Activated naive CD4-positive, alpha-beta T cell treated with anti-CD3 and anti-CD28 coated beads, Interleukin-2, amount 10 ng/mL, durations not matched to agents 7 days and 5 days (primary cell): ENCODE results near the gene CERS3.

Experiments used
- CTCF ChIA-PET: fragments of 350-600 bp; sonication (Branson Sonifier 250); formaldehyde crosslinking; loops from one replicate; lab custom pipeline; 2021; ENCODE audit warnings: antibody characterized with exemption; lab: Charles Lee
- DNase-seq: peaks from one replicate; pipeline ENCODE4 v3.0.0-alpha.2; 2020
- H3K27ac Mint-ChIP-seq: one replicate; pipeline ENCODE4 v1.8.0; 2021; ENCODE audit warnings: mild to moderate bottlenecking, moderate library complexity, mixed read lengths
- H3K27me3 Mint-ChIP-seq: one replicate; pipeline ENCODE4 v1.8.0; 2021; ENCODE audit warnings: mild to moderate bottlenecking, mixed read lengths
- H3K36me3 Mint-ChIP-seq: one replicate; pipeline ENCODE4 v1.8.0; 2021; ENCODE audit warnings: mixed read lengths
- H3K4me1 Mint-ChIP-seq: one replicate; pipeline ENCODE4 v1.8.0; 2021; ENCODE audit warnings: mixed read lengths
- H3K4me3 Mint-ChIP-seq: one replicate; pipeline ENCODE4 v1.8.0; 2021; ENCODE audit warnings: mild to moderate bottlenecking, moderate library complexity, mixed read lengths
- H3K9me3 Mint-ChIP-seq: one replicate; pipeline ENCODE4 v1.8.0; 2021; ENCODE audit warnings: mixed read lengths

CERS3 gene

DNA sequence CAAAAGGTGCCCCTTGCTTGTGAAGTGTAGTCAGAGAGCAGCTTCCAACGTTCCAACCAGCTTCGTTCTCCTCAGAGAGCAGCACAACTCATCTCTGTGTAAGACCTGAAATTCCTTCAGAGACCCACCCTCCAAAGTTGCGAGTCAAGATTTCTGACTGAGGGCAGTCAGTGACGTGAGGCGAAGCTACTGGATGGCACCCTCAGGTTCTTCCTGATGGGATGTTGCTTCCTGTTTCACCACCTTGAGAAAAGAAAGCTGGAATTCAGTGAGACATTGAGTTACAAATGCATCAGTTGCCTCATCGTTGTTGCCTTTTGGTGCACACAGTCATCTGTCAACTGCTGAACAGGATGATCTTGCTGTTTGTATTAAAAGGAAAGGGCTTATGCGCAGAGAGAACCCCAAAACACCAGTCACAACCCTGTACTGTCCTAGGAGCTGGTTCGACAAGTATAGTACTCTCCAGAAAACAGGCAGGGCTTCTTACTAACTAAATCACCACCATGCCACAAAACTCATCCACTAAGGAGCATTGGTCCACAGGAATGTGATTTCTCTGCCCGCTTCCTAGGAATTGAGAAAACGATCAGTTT, at the start of gene CERS3:
Gene CERS3 (minus strand): TSS at position 118 of the 596 bp plus-strand sequence. CDS start 27,101 bp downstream, outside the sequence.
- CTCF ChIA-PET, result interaction anchor here (0.7 kb wide), 1 partner anchor 441 kb away, joined by 3 read pairs; no protein-coding TSS in a partner anchor
- H3K27ac Mint-ChIP-seq, result peak within 1 kb of the TSS; percentile 37
- no peak within 1 kb of the TSS for H3K4me3 Mint-ChIP-seq
- peaks cover 18% of the 10 kb centered on the region for H3K27me3 Mint-ChIP-seq
- H3K36me3 Mint-ChIP-seq, result no peaks in the 10 kb centered on the region
- no peak for DNase-seq
- H3K4me1 Mint-ChIP-seq, result peaks cover 22% of the 10 kb centered on the region
- H3K9me3 Mint-ChIP-seq, result no peaks in the 10 kb centered on the region

DNA sequence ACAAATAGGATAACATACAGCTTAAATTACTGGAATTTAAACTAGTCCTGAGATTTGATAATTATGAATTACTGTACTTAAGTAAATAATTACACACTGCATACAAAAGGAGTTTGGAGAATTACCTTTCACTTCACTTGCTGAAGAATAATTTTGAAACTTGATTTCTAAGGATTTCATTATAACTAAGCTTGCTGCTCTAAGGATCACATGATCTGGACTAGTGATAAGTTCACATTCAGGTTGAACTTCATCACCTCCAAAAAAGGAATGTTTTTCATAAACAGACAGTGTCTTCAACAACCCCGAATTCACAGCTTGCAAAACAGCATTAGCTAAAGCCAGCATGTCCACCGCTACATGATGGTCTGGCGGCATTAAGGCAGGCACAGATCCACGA, 44.8 kb upstream of the CERS3 start:
- Mint-ChIP-seq H3K27ac (peak overlapping the region; percentile 73), H3K27me3 (no peaks in the 10 kb centered on the region), H3K4me1 (peaks cover 78% of the 10 kb centered on the region), H3K9me3 (peaks cover 5% of the 10 kb centered on the region), H3K36me3 (peaks cover 83% of the 10 kb centered on the region), H3K4me3 (no peak overlapping the region)
- DNase-seq, result no peak
- CTCF ChIA-PET, result interaction anchor here (0.7 to 2.8 kb wide), 7 partner anchors 22 to 231 kb away, joined by 3 to 42 read pairs (median 6); partner anchors contain the start of gene ADAMTS17

DNA sequence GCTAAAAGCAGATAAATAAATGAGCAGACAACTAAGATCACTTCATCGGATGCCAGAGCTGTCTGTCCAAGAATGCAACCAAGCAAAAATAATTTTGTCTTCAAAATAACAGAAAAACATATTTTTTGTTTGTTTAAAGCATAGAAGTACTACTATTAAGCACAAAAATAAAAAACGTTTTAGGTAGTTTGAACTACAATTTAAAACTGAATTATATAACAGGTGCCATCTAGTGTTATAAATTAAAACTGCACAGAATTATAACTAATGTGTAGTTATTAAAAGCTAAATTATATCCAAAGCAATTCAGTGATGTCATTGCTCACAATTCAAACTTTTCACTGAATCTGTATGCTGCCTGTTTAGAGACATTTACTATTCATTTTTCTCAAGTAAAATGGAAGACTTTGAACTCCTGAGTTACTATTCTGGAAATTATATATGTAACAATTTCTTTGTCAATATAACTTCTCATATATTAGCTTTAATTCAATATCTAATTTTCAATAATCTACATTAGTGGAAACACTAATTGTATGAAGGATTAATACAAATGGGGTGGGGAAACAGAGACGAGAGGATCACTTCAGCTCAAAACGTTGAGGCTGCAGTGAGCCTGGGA, 43.7 kb upstream of the CERS3 start:
- CTCF ChIA-PET, result interaction anchor here (0.7 to 2.8 kb wide), 15 partner anchors 9 to 242 kb away, joined by 3 to 42 read pairs (median 4); partner anchors contain the start of gene ADAMTS17
- Mint-ChIP-seq H3K9me3 (peaks cover 3% of the 10 kb centered on the region), H3K27me3 (no peaks in the 10 kb centered on the region), H3K27ac (peak overlapping the region; percentile 93), H3K4me3 (peak overlapping the region; percentile 68), H3K36me3 (peaks cover 81% of the 10 kb centered on the region), H3K4me1 (peaks cover 76% of the 10 kb centered on the region)
- no peak for DNase-seq

DNA sequence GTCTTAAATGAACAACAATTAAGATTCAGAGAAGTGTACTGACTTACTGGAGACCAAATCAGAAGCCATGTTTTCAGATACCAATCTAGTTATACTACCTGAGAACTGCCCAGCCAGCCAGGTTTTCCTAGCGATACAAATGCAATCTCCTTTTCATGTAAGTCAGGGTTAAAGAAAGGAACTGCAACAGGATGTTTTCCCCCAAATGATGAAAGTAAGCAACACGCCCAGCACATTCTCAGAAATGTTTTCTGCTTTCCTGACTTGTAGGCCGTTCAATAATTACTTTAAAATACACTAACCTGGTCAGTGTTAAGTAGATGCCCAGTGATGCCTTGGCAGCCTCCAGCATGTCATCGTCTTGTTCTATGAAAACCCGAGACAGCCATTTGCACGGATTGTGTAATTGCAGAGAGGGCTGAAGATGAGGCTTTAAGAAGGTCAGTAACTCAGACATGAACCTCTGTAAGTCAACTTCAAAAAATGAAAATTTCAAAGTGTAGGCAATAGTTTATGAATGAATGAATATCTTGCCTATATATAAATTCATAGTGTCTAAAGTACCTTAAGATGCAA, 42.9 kb upstream of the CERS3 start:
- H3K27me3 Mint-ChIP-seq, result no peaks in the 10 kb centered on the region
- peaks cover 71% of the 10 kb centered on the region for H3K4me1 Mint-ChIP-seq

DNA sequence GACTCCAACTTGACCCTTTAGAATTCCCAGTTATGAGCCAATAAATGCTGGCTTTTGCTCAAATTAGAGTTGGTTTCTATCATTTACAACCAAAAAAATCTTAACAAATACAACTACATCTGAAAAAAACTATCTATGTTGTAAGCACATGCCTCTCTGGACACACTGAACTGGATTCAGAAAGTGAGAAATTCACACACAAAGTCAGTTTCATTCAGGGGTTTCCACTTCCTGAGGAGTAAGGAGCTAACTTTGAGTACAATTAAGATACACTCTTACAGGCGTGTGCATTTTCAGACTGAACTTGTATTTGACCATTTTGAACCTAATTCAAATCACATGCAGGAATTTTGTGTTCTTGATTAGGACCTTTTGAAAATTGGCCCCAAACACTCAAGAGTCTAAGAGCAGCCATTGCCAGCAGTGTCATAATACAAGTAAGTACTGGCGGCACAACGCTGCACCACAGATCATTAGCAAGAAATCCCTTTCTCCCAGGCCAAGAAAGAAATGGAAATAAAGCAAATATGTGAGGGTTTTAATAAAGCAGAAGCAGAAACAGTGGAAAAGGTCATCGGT, 42.1 kb upstream of the CERS3 start:
- Mint-ChIP-seq H3K36me3 (peaks cover 80% of the 10 kb centered on the region), H3K27me3 (no peaks in the 10 kb centered on the region), H3K4me3 (peak overlapping the region; percentile 68), H3K9me3 (peaks cover 1% of the 10 kb centered on the region), H3K4me1 (peaks cover 62% of the 10 kb centered on the region), H3K27ac (peak overlapping the region; percentile 93)
- no peak for DNase-seq
- CTCF ChIA-PET, result interaction anchor here (0.8 to 3.1 kb wide), 5 partner anchors 26 to 437 kb away, joined by 3 to 35 read pairs (median 3); partner anchors contain the start of genes ASB7 and LINS1

More for the DNA sequence above, 42.9 kb upstream of the CERS3 start:
- Mint-ChIP-seq H3K27ac (peak overlapping the region; percentile 93), H3K9me3 (peaks cover 1% of the 10 kb centered on the region), H3K4me3 (peak overlapping the region; percentile 68), H3K36me3 (peaks cover 81% of the 10 kb centered on the region)
- CTCF ChIA-PET, result interaction anchor here (0.8 to 3.1 kb wide), 14 partner anchors 14 to 241 kb away, joined by 3 to 42 read pairs (median 6); partner anchors contain the start of genes ADAMTS17, ASB7 and LINS1
- DNase-seq, result peak; percentile 49

DNA sequence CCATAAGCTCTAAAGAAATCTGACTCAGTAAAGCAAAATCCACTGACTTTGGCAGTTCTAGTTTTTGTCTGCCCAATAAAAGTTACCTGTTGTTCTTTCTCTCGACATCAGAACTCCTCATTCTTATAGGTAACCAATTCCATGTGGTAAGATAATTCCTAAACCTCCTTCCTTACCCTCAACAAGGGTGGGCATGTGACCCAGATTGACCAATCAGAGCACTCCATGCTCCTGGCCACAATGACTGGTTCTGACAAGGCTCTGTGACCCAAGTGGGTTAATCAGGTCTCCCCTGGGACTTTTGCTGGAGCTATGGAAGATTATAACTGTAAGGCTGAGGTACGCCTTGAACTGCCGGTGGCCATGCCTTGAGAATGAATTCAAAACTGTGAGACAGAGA, 41.5 kb upstream of the CERS3 start:
- H3K27me3 Mint-ChIP-seq, result no peaks in the 10 kb centered on the region
- peaks cover 78% of the 10 kb centered on the region for H3K36me3 Mint-ChIP-seq
- CTCF ChIA-PET, result interaction anchor here (0.9 to 3.1 kb wide), 2 partner anchors 220 to 438 kb away, joined by 3 to 35 read pairs; no protein-coding TSS in a partner anchor
- H3K27ac Mint-ChIP-seq, result peak overlapping the region; percentile 93
- no peak for DNase-seq
- peak overlapping the region; percentile 68 for H3K4me3 Mint-ChIP-seq
- peaks cover 57% of the 10 kb centered on the region for H3K4me1 Mint-ChIP-seq
- H3K9me3 Mint-ChIP-seq, result peaks cover 1% of the 10 kb centered on the region

DNA sequence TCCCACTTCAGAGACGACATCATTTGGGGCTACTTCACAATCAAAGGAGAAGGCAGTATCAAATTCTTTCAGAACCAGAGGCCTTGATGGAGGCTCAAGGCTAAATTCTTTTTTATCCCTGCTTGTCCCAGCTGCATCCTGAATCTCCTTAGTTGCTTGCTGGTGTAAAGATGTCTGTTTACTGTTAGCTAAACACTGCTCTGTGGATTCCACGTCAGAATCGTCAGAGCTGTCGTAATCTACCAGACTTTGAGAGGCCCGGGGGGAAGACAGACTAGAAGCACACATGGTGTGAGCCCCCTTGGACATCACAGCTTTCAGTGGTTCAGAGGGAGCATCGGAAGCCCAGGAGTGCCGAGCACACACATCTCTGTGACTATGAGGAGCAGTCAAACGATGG, 40.6 kb upstream of the CERS3 start:
- CTCF ChIA-PET, result interaction anchor here (1.0 to 3.1 kb wide), 2 partner anchors 19 to 219 kb away, joined by 3 to 35 read pairs; no protein-coding TSS in a partner anchor
- Mint-ChIP-seq H3K9me3 (peaks cover 1% of the 10 kb centered on the region), H3K4me3 (no peak overlapping the region), H3K27me3 (no peaks in the 10 kb centered on the region), H3K4me1 (peaks cover 52% of the 10 kb centered on the region), H3K27ac (peak overlapping the region; percentile 39), H3K36me3 (peaks cover 76% of the 10 kb centered on the region)
- DNase-seq, result no peak

DNA sequence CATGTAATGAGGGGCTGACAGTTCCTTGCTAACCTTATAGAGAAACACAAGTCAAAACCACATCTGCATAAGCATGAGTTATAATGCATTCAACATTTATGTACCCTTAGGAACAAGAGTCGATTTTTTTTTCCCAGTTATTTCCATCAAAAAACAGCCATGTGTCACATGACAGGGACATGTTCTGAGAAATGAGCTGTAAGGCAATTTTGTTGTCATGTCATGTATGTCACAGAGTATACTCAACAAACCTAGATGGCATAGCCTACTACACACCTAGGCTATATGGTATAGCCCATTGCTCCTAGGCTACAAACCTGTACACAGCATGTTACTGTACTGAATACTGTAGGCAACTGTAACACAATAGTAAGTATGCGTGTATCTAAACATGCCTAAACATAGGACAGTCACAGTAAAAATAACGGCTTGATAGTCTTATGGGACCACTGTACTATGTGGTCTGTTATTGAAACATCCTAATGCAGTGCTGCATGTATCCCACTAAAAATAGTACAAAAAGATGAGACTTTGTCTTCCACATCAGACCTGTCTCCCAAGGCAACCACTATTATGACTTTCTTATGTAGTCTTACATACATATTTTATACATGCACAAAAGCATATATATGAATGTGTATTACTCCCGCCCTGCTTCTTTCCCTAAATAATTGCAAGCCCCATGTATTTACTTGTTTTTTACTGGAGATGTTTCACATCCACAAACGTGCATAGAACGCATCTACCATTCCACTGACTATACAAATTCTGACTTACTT, 38.3 kb upstream of the CERS3 start:
- H3K4me3 Mint-ChIP-seq, result no peak overlapping the region
- H3K4me1 Mint-ChIP-seq, result peaks cover 33% of the 10 kb centered on the region
- peaks cover 80% of the 10 kb centered on the region for H3K36me3 Mint-ChIP-seq
- no peak for DNase-seq
- CTCF ChIA-PET, result no interaction called here
- H3K27me3 Mint-ChIP-seq, result no peaks in the 10 kb centered on the region
- peaks cover 1% of the 10 kb centered on the region for H3K9me3 Mint-ChIP-seq
- H3K27ac Mint-ChIP-seq, result no peak overlapping the region

DNA sequence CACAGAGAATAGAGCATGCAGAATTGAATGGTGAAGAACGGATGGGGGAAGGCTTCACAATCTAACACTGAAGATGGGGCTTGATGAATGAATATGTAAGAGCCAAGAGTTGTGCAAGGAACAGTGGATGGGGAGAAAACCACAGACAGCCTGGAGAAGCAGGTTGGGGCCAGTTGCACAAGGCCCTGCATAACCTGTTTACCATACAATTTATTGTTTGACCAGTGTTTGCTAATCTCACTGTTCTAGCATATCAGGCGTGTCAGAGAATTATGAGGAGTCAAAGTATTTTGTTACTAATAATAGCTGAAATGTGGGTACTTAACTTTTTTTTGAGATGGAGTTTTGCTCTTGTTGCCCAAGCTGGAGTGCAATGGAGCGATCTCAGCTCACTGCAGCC, 36.8 kb upstream of the CERS3 start:
- no peak overlapping the region for H3K27ac Mint-ChIP-seq
- DNase-seq, result no peak
- CTCF ChIA-PET, result interaction anchor here (1.8 kb wide), 1 partner anchor 215 kb away, joined by 4 read pairs; no protein-coding TSS in a partner anchor
- peaks cover under 1% of the 10 kb centered on the region for H3K9me3 Mint-ChIP-seq
- H3K4me3 Mint-ChIP-seq, result no peak overlapping the region
- no peaks in the 10 kb centered on the region for H3K27me3 Mint-ChIP-seq
- H3K36me3 Mint-ChIP-seq, result peaks cover 76% of the 10 kb centered on the region
- peaks cover 19% of the 10 kb centered on the region for H3K4me1 Mint-ChIP-seq

DNA sequence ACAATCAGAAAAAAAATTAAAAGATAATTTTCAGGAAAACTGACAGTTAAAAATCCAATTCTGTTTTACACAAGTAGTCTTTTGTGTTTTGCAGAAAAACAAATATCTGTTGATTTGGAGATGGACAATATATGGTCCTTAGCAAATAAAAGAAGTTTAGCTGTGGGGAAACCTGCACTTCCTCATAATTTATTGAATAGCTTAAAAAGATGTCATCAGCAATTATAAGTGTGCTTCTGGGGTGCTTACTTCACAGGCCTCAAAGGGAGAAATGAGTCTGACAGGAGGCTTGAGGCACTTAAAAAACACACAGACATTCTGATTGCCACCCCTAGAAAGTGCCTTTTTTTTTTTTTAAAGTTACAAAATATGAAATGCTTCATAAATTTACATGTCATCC, 31.6 kb upstream of the CERS3 start:
- Mint-ChIP-seq H3K27me3 (no peaks in the 10 kb centered on the region), H3K4me3 (no peak overlapping the region), H3K4me1 (peaks cover 3% of the 10 kb centered on the region), H3K9me3 (peaks cover 8% of the 10 kb centered on the region), H3K27ac (no peak overlapping the region), H3K36me3 (peaks cover 53% of the 10 kb centered on the region)
- CTCF ChIA-PET, result interaction anchor here (0.6 kb wide), 2 partner anchors 20 to 186 kb away, joined by 3 to 4 read pairs; no protein-coding TSS in a partner anchor
- no peak for DNase-seq

DNA sequence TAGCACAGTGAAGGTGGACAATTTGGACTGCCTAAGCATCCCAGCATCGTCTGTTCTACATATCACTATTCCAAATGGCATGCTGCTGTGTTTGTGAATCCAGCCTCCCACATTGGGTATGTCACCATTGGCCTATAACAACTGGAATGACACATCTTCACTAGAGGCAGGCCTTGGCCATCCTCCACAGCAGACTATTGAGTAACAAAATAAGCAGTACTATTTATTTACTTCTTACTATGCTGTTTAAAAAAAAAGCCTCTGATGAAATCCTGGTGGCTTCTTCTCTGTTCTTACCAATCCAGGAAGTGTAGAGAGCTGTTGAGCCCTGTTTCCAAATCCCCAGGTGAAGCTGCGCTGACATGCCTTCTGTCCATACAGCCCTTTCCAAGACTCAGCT, 30.6 kb upstream of the CERS3 start:
- no peak overlapping the region for H3K4me3 Mint-ChIP-seq
- CTCF ChIA-PET, result no interaction called here
- peak overlapping the region; percentile 63 for H3K27ac Mint-ChIP-seq
- no peaks in the 10 kb centered on the region for H3K4me1 Mint-ChIP-seq
- H3K9me3 Mint-ChIP-seq, result peaks cover 8% of the 10 kb centered on the region
- H3K27me3 Mint-ChIP-seq, result no peaks in the 10 kb centered on the region
- peaks cover 53% of the 10 kb centered on the region for H3K36me3 Mint-ChIP-seq
- no peak for DNase-seq

DNA sequence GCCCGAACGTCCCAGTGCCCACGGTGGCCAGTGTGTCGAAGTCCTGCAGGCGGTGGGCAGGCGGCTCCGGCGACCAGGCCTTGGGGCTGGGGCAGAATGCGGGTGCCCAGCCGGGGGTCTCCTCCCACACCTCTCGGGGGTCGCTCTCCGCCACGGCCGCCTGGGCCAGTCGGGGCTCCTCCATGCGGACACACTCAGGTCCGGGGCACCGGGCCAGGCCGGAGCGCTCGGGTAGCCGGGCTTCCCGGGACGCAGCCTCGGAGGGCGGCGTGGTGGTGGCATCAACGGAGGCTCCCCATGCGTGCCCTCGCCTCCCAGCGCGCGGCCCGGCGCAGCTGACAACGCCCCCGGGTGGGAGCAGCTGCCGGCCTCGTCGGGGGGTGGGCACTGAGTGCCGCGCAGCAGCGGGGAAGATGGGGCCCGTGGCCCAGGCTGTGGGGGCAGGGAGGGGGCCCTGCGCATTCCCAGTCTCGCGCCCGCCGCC, 30.1 kb upstream of the CERS3 start:
- DNase-seq, result no peak
- Mint-ChIP-seq H3K27ac (no peak overlapping the region), H3K4me1 (no peaks in the 10 kb centered on the region), H3K36me3 (peaks cover 53% of the 10 kb centered on the region), H3K4me3 (no peak overlapping the region), H3K9me3 (peaks cover 11% of the 10 kb centered on the region), H3K27me3 (no peaks in the 10 kb centered on the region)
- CTCF ChIA-PET, result no interaction called here

DNA sequence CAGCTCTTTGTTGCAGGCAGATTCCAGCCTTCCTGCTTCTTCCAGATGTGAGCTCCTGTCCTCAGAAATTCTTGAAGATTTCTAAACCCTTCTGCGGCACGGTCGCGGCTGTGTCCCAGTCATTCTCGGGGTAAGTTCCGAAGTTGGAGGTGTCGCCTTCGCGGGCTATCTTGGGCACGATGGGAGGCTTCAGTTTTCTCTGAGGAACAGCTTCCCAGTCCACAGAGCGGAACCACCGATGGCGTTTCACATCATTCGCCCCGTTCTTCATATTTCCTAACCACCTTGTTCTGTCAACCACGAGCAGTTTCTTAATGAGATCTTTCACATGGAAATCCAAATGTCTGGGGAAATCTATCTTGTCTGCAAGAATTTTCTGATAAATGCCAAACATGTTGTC, 24.7 kb upstream of the CERS3 start:
- no peak for DNase-seq
- CTCF ChIA-PET, result no interaction called here
- no peak overlapping the region for H3K4me3 Mint-ChIP-seq
- H3K9me3 Mint-ChIP-seq, result peaks cover 17% of the 10 kb centered on the region
- no peaks in the 10 kb centered on the region for H3K4me1 Mint-ChIP-seq
- no peak overlapping the region for H3K27ac Mint-ChIP-seq
- no peaks in the 10 kb centered on the region for H3K27me3 Mint-ChIP-seq
- peaks cover 53% of the 10 kb centered on the region for H3K36me3 Mint-ChIP-seq
